Measurements from ENCODE around the gene NRAP.

NRAP gene

GRCh38 chr10:113590581-113590980, 73.3 kb downstream of the NRAP start:
- in situ Hi-C loops (cut with MboI; ENCODE audit: low sequenced_read_pairs, unreplicated experiment) = no loop called here
- TF ChIP-seq, protein P1, sequence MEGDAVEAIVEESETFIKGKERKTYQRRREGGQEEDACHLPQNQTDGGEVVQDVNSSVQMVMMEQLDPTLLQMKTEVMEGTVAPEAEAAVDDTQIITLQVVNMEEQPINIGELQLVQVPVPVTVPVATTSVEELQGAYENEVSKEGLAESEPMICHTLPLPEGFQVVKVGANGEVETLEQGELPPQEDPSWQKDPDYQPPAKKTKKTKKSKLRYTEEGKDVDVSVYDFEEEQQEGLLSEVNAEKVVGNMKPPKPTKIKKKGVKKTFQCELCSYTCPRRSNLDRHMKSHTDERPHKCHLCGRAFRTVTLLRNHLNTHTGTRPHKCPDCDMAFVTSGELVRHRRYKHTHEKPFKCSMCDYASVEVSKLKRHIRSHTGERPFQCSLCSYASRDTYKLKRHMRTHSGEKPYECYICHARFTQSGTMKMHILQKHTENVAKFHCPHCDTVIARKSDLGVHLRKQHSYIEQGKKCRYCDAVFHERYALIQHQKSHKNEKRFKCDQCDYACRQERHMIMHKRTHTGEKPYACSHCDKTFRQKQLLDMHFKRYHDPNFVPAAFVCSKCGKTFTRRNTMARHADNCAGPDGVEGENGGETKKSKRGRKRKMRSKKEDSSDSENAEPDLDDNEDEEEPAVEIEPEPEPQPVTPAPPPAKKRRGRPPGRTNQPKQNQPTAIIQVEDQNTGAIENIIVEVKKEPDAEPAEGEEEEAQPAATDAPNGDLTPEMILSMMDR (IDR thresholded peaks at IDR 0.05; ENCODE audit: borderline replicate concordance, control extremely low read depth, extremely low read depth, insufficient read depth, missing control alignments) = no peak
- DNase-seq (ENCODE audit: low spot score) = no peak

- TF ChIP-seq, protein P1 (IDR thresholded peaks at IDR 0.05; ENCODE audit: borderline replicate concordance, control extremely low read depth, extremely low read depth, insufficient read depth, missing control alignments) = no peak
- no peak for DNase-seq (ENCODE audit: low spot score)
- in situ Hi-C loops (cut with MboI; ENCODE audit: low sequenced_read_pairs, unreplicated experiment) = no loop called here
Observed at GRCh38 chr10:113589201-113589770, 74.6 kb downstream of the NRAP start.

- DNase-seq (ENCODE audit: low spot score) = no peak
- in situ Hi-C loops (cut with MboI; ENCODE audit: low sequenced_read_pairs, unreplicated experiment) = no loop called here
- TF ChIP-seq, protein P1 (IDR thresholded peaks at IDR 0.05; ENCODE audit: borderline replicate concordance, control extremely low read depth, extremely low read depth, insufficient read depth, missing control alignments) = no peak
Observed at GRCh38 chr10:113585949-113586348, 77.9 kb downstream of the NRAP start.

DNA sequence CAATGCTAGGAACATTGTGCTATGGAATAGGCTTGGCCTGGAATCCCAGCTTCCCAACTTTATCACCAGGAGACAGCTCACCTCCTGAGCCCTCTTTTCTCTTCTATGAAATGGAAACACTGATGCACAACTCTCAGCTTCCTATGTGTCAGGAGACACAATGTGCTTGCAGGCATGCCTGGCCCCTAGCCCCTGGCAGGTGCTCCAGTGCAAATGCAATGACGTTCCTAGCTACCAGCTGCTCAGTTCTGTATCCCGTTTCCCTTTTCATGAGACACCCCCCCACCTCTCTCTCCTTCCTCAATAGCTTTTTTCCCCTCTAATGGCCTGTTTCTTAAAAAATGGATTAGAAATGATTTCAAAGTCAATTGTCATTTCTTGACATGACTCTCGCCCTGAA, 80.3 kb downstream of the NRAP start:
- DNase-seq (ENCODE audit: low spot score) = no peak
- in situ Hi-C loops (cut with MboI; ENCODE audit: low sequenced_read_pairs, unreplicated experiment) = no loop called here
- TF ChIP-seq, protein P1 (IDR thresholded peaks at IDR 0.05; ENCODE audit: borderline replicate concordance, control extremely low read depth, extremely low read depth, insufficient read depth, missing control alignments) = no peak

DNA sequence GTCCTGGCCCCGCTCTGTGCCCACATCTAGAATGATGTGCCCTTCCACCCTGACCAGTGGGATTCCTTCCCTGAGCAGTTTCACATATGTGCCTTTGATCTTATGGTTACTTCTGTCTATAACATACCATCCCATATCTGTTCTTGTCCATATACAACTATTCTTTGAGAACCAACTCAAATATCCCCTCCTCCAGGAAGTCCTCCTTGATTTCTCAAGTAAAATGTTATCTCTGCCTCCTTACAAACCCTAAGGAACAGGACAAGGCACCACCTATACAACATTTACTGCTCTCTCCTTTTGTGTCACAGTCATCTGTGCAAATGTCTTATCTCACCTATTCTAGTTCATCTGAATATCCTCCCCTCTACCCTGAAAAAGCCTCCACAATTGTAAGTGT, 82.7 kb downstream of the NRAP start:
- TF ChIP-seq, protein P1 (IDR thresholded peaks at IDR 0.05; ENCODE audit: borderline replicate concordance, control extremely low read depth, extremely low read depth, insufficient read depth, missing control alignments) = no peak
- in situ Hi-C loops (cut with MboI; ENCODE audit: low sequenced_read_pairs, unreplicated experiment) = no loop called here
- DNase-seq (ENCODE audit: low spot score) = no peak

- TF ChIP-seq, protein P1 (IDR thresholded peaks at IDR 0.05; ENCODE audit: borderline replicate concordance, control extremely low read depth, extremely low read depth, insufficient read depth, missing control alignments) = no peak
- no peak for DNase-seq (ENCODE audit: low spot score)
- in situ Hi-C loops (cut with MboI; ENCODE audit: low sequenced_read_pairs, unreplicated experiment) = no loop called here
Observed at GRCh38 chr10:113578773-113579172, 85.1 kb downstream of the NRAP start.
